H1 (cell line): ENCODE measurements around the gene OAT. TPM values are rescaled to one million over a fixed set of nuclear protein-coding genes. Genes with fewer than 3 reads are reported as not detected.

Experiments used
- BACH1 ChIP-seq: IDR thresholded peaks from 2 replicates; pipeline ENCODE4 v1.6.1; 2012; ENCODE audit warnings: low read length, improper control_type of control experiment
- E2F6 ChIP-seq: IDR thresholded peaks from 2 replicates; pipeline ENCODE4 v1.6.1; 2012; ENCODE audit warnings: inconsistent platforms
- GABPA ChIP-seq: IDR thresholded peaks from 2 replicates; pipeline ENCODE4 v1.6.1; 2011; ENCODE audit warnings: mild to moderate bottlenecking, low read length, moderate library complexity, borderline replicate concordance; ENCODE audit not compliant: insufficient read depth
- JUND ChIP-seq: IDR thresholded peaks from 2 replicates; pipeline ENCODE4 v1.6.1; 2011; ENCODE audit warnings: mild to moderate bottlenecking, improper control_type of control experiment, low read length
- KDM1A ChIP-seq: fragments of 200-600, 300-600 bp; sonication (generic); IDR thresholded peaks from 2 replicates; pipeline ENCODE4 v1.7.1; 2016; ENCODE audit warnings: mild to moderate bottlenecking, low read length, borderline replicate concordance
- NRF1 ChIP-seq: IDR thresholded peaks from 2 replicates; pipeline ENCODE4 v1.6.1; 2011; ENCODE audit warnings: mild to moderate bottlenecking, low read depth, low read length, improper control_type of control experiment
- TCF12 ChIP-seq: IDR thresholded peaks from 2 replicates; pipeline ENCODE4 v1.6.1; 2011; ENCODE audit warnings: low read depth, mild to moderate bottlenecking, low read length
- ZNF274 ChIP-seq: IDR thresholded peaks from 2 replicates; pipeline ENCODE4 v1.7.0; 2012; ENCODE audit warnings: low read length, borderline replicate concordance; ENCODE audit errors: extremely low read depth
- polyA plus RNA-seq, 7 experiments: library from polyadenylated mRNA; depleted of rRNA in 3 of 7; stranded (reverse) in 5 of 7; unstranded in 2 of 7; fragments of >200 nt in 5 of 7; fragments of 200-250 nt in 2 of 7; gene quantifications; 1 replicate in 5 of 7; 2 replicates in 1 of 7; 4 replicates in 1 of 7; pipeline versions ENCODE4 v1.2.1 to v1.2.3, GENCODE V29; 2011 to 2013; ENCODE audit warnings: missing spikeins in 2 of 7, mixed read lengths in 2 of 7
- total RNA-seq: library from RNA; stranded (reverse); fragmentation: NEBNext Ultra II Directional; extraction: Animal tissue kit (Norgen Biotek cat#: 25700); gene quantifications from 2 replicates; pipeline ENCODE4 v1.2.1, GENCODE V29; 2021
- TF ChIP-seq, protein P1 (sequence below), 3 experiments: IDR thresholded peaks; 1 replicate in 2 of 3; 2 replicates in 1 of 3; pipeline versions ENCODE4 v1.5.1 to v1.6.1; 2011; ENCODE audit warnings: low read length in 3 of 3, mild to moderate bottlenecking in 3 of 3, inconsistent platforms in 2 of 3, low read depth in 1 of 3, moderate library complexity in 1 of 3; ENCODE audit not compliant: insufficient read depth in 1 of 3; ENCODE audit errors: control extremely low read depth in 1 of 3

The OAT gene
- total and polyA plus RNA-seq, 2 of the 8 experiments (the other 6 are each of a cell fraction or from before 2014, with no cell fraction given) = 67.8 to 121 TPM

- TF ChIP-seq, protein P1, sequence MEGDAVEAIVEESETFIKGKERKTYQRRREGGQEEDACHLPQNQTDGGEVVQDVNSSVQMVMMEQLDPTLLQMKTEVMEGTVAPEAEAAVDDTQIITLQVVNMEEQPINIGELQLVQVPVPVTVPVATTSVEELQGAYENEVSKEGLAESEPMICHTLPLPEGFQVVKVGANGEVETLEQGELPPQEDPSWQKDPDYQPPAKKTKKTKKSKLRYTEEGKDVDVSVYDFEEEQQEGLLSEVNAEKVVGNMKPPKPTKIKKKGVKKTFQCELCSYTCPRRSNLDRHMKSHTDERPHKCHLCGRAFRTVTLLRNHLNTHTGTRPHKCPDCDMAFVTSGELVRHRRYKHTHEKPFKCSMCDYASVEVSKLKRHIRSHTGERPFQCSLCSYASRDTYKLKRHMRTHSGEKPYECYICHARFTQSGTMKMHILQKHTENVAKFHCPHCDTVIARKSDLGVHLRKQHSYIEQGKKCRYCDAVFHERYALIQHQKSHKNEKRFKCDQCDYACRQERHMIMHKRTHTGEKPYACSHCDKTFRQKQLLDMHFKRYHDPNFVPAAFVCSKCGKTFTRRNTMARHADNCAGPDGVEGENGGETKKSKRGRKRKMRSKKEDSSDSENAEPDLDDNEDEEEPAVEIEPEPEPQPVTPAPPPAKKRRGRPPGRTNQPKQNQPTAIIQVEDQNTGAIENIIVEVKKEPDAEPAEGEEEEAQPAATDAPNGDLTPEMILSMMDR (IDR thresholded peaks at IDR 0.05; ENCODE audit: control extremely low read depth in 1 of 3, insufficient read depth in 1 of 3, low read depth in 1 of 3, low read length in 3 of 3) = no peak
- no peak for TF ChIP-seq TCF12
- no peak for TF ChIP-seq BACH1
- no peak for TF ChIP-seq KDM1A
- TF ChIP-seq GABPA = no peak
- no peak for TF ChIP-seq E2F6
- no peak for TF ChIP-seq JUND
- no peak for TF ChIP-seq ZNF274
- TF ChIP-seq NRF1 = no peak
- TF ChIP-seq, all 59 proteins: peak for 0
Observed at GRCh38 chr10:124376411-124376810, 42.3 kb downstream of the OAT start (continued).
